ENCODE data around the gene ADAP1. TPM values are rescaled to one million over a fixed set of nuclear protein-coding genes. Genes with fewer than 3 reads are reported as not detected.

Gene ADAP1
- polyA plus RNA-seq, 1 donor (not counting 4 experiments of a cell fraction or from before 2014, with no cell fraction given), result 4.3 TPM

GRCh38 chr7:904847-905246 lies 49.6 kb downstream of the ADAP1 start:
- Histone ChIP-seq H3K4me2 (ENCODE audit: control insufficient read depth, extremely low read depth, insufficient read depth, low read depth, low read length) (no peak overlapping the region), H3K36me3 (ENCODE audit: control insufficient read depth in 2 of 2, extremely low read depth in 1 of 2, insufficient read depth in 2 of 2, low read length in 2 of 2) (no peaks in the 10 kb centered on the region), H3K4me3 (ENCODE audit: control insufficient read depth in 2 of 3, extremely low read depth in 1 of 3, insufficient read depth in 2 of 3, low read depth in 1 of 3, low read length in 3 of 3) (no peak overlapping the region), H3K9ac (ENCODE audit: control insufficient read depth, extremely low read depth, insufficient read depth, low read length) (no peak overlapping the region), H3K27ac (ENCODE audit: control insufficient read depth, insufficient read depth, low read length) (no peak overlapping the region), H3K9me1 (ENCODE audit: control insufficient read depth, extremely low read depth, insufficient read depth, low read length) (no peaks in the 10 kb centered on the region), H2AFZ (ENCODE audit: control insufficient read depth, low read length) (no peak overlapping the region), H3K4me1 (ENCODE audit: control insufficient read depth, extremely low read depth, insufficient read depth, low read length) (no peaks in the 10 kb centered on the region), H3K79me2 (ENCODE audit: control insufficient read depth, insufficient read depth, low read length) (no peaks in the 10 kb centered on the region), H3K9me3 (ENCODE audit: control insufficient read depth, low read depth, low read length) (no peaks in the 10 kb centered on the region), H4K20me1 (ENCODE audit: control insufficient read depth, extremely low read depth, insufficient read depth, low read length) (no peaks in the 10 kb centered on the region), H3K27me3 (ENCODE audit: control insufficient read depth, extremely low read depth, insufficient read depth, low read length) (peaks cover 20% of the 10 kb centered on the region)
- FAIRE-seq (no peak), DNase-seq (ENCODE audit: low read depth, low spot score) (no peak)
- dilution Hi-C loops (cut with MboI; ENCODE audit: extremely low pct_ligation_motif_present, low sequenced_read_pairs), result no loop called here
- TF ChIP-seq EZH2 (IDR thresholded peaks at IDR 0.05; ENCODE audit: low read length), result no peak
- TF ChIP-seq, protein P1, sequence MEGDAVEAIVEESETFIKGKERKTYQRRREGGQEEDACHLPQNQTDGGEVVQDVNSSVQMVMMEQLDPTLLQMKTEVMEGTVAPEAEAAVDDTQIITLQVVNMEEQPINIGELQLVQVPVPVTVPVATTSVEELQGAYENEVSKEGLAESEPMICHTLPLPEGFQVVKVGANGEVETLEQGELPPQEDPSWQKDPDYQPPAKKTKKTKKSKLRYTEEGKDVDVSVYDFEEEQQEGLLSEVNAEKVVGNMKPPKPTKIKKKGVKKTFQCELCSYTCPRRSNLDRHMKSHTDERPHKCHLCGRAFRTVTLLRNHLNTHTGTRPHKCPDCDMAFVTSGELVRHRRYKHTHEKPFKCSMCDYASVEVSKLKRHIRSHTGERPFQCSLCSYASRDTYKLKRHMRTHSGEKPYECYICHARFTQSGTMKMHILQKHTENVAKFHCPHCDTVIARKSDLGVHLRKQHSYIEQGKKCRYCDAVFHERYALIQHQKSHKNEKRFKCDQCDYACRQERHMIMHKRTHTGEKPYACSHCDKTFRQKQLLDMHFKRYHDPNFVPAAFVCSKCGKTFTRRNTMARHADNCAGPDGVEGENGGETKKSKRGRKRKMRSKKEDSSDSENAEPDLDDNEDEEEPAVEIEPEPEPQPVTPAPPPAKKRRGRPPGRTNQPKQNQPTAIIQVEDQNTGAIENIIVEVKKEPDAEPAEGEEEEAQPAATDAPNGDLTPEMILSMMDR (optimal IDR thresholded peaks at IDR 0.05 in 1 of 3, IDR thresholded peaks at IDR 0.05 in 1 of 3, conservative IDR thresholded peaks at IDR 0.05 in 1 of 3; ENCODE audit: extremely low read depth in 1 of 3, insufficient read depth in 2 of 3, low read length in 3 of 3), result no peak

- no peak for FAIRE-seq
- no peak overlapping the region for H2AFZ ChIP-seq (ENCODE audit: control insufficient read depth, low read length)
- TF ChIP-seq EZH2 (IDR thresholded peaks at IDR 0.05; ENCODE audit: low read length), result no peak
- TF ChIP-seq, protein P1 (optimal IDR thresholded peaks at IDR 0.05 in 1 of 3, IDR thresholded peaks at IDR 0.05 in 1 of 3, conservative IDR thresholded peaks at IDR 0.05 in 1 of 3; ENCODE audit: extremely low read depth in 1 of 3, insufficient read depth in 2 of 3, low read length in 3 of 3), result no peak
- no peak overlapping the region for H3K27ac ChIP-seq (ENCODE audit: control insufficient read depth, insufficient read depth, low read length)
- H3K9ac ChIP-seq (ENCODE audit: control insufficient read depth, extremely low read depth, insufficient read depth, low read length), result no peak overlapping the region
- H3K79me2 ChIP-seq (ENCODE audit: control insufficient read depth, insufficient read depth, low read length), result no peaks in the 10 kb centered on the region
- no peaks in the 10 kb centered on the region for H4K20me1 ChIP-seq (ENCODE audit: control insufficient read depth, extremely low read depth, insufficient read depth, low read length)
- H3K4me2 ChIP-seq (ENCODE audit: control insufficient read depth, extremely low read depth, insufficient read depth, low read depth, low read length), result no peak overlapping the region
- no peaks in the 10 kb centered on the region for H3K4me1 ChIP-seq (ENCODE audit: control insufficient read depth, extremely low read depth, insufficient read depth, low read length)
- dilution Hi-C loops (cut with MboI; ENCODE audit: extremely low pct_ligation_motif_present, low sequenced_read_pairs), result no loop called here
- no peaks in the 10 kb centered on the region for H3K36me3 ChIP-seq (ENCODE audit: control insufficient read depth in 2 of 2, extremely low read depth in 1 of 2, insufficient read depth in 2 of 2, low read length in 2 of 2)
- H3K4me3 ChIP-seq (ENCODE audit: control insufficient read depth in 2 of 3, extremely low read depth in 1 of 3, insufficient read depth in 2 of 3, low read depth in 1 of 3, low read length in 3 of 3), result no peak overlapping the region
- H3K27me3 ChIP-seq (ENCODE audit: control insufficient read depth, extremely low read depth, insufficient read depth, low read length), result peaks cover 16% of the 10 kb centered on the region
- no peak for DNase-seq (ENCODE audit: low read depth, low spot score)
- H3K9me1 ChIP-seq (ENCODE audit: control insufficient read depth, extremely low read depth, insufficient read depth, low read length), result no peaks in the 10 kb centered on the region
- no peaks in the 10 kb centered on the region for H3K9me3 ChIP-seq (ENCODE audit: control insufficient read depth, low read depth, low read length)
Observed at GRCh38 chr7:903921-904755, 50.3 kb downstream of the ADAP1 start.

Data from keratinocyte (primary cell).